Activated CD4-positive, alpha-beta T cell treated with anti-CD3 and anti-CD28 coated beads, Interleukin-2, amount 50 U/mL, for 1 hour (primary cell): ENCODE measurements around the gene LIM2.

Experiments
- DNase-seq: peaks from one replicate; pipeline ENCODE4 v3.0.0-alpha.2; 2020

LIM2 gene

GRCh38 chr19:51394050-51394836 is 6.5 kb upstream of the LIM2 start:
- peak; percentile 75 for DNase-seq

DNA sequence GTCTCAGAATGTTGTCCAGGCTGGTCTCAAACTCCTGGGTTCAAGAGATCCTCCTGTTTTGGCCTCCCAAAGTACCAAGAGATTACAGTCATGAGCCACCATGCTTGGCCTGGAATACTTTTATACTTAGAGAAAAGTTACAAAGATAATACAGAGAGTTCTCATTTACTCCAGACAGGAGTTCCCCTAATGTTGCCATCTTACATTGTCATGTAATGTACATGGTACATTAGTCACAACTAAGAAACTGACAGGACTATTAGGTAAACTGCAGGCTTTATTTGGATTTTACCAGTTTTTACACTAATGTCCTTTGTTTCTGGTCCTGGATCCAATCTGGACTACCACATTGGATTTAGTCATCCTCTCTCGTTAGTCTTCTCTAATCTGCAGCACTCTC is 4.9 kb upstream of the LIM2 start:
- DNase-seq = no peak

GRCh38 chr19:51391073-51391611 is 3.4 kb upstream of the LIM2 start:
- DNase-seq = no peak

DNA sequence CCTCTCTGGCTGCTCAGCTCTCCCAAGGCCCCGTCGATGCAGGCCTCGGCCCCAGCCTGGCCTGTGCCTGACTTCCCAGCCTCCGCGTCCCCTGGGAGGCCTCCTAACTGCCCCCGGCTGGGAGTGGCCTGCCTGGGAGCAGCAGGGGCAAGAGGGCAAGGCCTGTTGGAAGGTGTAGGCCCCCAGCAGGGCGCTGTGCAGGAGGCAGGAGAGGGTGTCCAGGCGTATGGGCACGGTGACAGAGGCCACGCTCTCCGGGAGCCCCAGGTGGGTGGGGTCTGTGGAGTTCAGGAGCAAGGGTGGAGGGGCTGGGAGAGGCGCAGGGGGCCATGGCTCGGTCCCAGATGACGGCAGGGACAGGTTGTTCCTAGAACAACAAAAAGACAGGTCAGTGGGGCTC is 1.4 kb upstream of the LIM2 start:
- no peak for DNase-seq

GRCh38 chr19:51386882-51387520 is 773 bp downstream of the LIM2 start:
- no peak for DNase-seq

DNA sequence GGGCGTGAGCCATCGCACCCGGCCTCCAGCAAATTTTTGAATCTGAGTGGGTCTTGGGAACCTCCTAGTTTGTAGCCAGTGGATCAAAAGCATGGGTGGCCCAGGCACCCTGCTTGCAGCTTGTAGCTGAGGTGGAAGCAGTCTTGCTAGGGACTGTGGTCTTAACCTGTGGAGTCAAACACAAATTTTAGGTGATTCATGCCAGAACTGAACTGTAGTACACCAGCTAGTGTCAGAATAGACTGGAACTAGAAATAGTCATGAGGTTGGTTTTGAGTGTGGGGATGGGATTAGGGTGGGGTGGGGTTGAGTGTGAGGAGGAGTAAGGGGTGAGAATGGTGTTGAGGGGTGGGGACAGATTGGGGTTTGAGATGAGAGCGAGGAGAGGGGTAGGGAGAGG is 5.8 kb downstream of the LIM2 start:
- DNase-seq = no peak

GRCh38 chr19:51380379-51380778 is 7.4 kb downstream of the LIM2 start:
- DNase-seq = no peak

- DNase-seq = no peak
Observed at GRCh38 chr19:51377422-51377821, 10.4 kb downstream of the LIM2 start.

DNA sequence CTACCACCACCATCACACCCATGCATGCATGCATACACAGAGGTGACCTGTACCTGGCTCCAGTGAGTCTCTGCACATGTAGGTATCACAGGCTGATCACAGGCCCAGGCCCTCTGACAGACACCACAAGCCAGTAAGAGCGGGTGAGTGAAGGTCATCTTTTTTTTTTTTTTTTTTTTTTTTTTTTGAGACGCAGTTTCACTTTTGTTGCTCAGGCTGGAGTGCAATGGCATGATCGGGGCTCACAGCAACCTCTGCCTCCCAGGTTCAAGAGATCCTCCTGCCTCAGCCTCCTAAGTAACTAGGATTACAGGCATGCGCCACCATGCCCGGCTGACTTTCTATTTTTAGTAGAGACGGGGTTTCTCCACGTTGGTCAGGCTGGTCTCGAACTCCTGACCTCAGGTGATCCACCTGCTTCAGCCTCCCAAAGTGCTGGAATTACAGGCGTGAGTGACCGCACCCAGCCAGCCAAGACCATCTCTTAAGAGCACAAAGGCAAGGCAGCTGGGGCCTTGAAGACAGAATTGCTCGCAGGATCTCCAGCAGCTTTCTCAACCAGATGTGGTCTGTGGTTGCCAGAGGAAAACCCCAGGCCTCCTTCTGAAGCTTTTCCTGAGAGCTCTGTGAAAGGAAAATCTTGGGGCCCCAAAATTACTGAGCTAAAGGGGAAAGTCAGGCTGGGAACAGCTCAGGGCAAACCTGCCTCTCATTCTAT is 12.1 kb downstream of the LIM2 start:
- no peak for DNase-seq

DNA sequence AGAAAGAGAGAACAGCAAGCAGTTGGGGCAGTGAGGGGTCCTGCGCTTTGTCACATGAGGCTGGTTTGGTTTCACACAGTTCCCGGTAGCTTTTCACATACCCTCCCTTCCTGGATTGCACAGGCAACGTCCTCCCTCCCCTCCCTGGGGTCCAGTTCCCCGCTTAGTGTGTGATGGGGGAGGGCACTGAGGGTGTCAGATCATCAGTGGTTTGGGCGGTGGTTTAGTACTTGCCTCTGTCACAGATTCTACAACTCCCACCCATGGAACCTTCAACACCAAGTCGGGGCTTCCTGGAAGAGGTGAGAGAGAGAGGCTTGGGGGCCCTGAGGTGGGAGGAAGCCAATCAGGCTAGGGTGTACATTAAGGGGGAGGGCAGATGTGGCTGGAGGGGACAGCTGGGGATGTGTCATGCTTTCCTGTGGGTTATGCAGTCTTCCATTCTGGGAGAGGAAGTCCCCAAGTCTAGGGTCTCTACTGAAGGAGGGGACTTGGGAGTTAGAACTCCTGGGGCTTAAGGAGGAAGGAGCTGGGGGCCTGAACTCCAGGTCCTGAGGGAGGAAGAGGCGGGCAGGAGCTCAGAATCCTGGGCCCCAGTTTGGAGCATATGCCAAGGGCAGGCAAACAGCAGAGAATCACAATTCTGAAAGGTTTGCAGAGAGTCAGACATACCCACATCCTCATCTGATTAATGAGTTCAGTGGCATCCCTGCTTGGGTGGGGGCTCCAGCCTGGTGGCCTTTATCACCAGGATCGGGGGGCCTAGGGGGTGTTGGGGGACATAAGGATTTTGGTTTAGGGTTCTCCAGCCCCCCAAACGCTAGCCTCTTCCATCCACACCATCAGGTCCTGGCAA is 14.9 kb downstream of the LIM2 start, which contains the start of gene NKG7:
TSS of gene NKG7 (minus strand) at position 6 of the 856 bp plus-strand sequence. CDS start 119 bp downstream, outside the sequence.
- DNase-seq = peak; percentile 38

GRCh38 chr19:51372021-51372648 is 15.6 kb downstream of the LIM2 start:
- DNase-seq = no peak

GRCh38 chr19:51371186-51371690 is 16.5 kb downstream of the LIM2 start:
- no peak for DNase-seq

GRCh38 chr19:51370230-51370629 is 17.5 kb downstream of the LIM2 start:
- no peak for DNase-seq

GRCh38 chr19:51368366-51369282 is 19.1 kb downstream of the LIM2 start, which contains the start of gene CLDND2:
Gene CLDND2 (minus strand): TSS chr19:51369003. CDS start chr19:51368577, 426 bp downstream.
- DNase-seq = peak; percentile 8

GRCh38 chr19:51367565-51368365 is 20.0 kb downstream of the LIM2 start:
- peak; percentile 93 for DNase-seq

DNA sequence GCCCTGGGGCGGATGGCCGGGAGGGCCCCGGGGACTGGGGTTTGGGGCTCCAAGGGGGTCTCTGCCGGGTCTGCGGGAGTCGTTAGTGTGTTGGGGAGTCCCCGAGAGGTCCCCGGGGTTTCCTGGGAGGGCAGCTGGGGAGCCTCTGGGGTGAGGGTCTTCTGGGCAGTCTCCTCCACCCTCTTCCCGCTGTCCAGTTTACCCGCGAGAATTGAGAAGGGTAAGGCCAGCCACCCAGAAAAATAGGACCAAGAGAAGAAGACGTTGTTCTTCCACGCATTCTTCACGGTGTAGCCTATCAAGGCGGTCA is 20.6 kb downstream of the LIM2 start:
- DNase-seq = no peak

GRCh38 chr19:51366389-51367254 is 21.2 kb downstream of the LIM2 start:
- DNase-seq = peak; percentile 90

DNA sequence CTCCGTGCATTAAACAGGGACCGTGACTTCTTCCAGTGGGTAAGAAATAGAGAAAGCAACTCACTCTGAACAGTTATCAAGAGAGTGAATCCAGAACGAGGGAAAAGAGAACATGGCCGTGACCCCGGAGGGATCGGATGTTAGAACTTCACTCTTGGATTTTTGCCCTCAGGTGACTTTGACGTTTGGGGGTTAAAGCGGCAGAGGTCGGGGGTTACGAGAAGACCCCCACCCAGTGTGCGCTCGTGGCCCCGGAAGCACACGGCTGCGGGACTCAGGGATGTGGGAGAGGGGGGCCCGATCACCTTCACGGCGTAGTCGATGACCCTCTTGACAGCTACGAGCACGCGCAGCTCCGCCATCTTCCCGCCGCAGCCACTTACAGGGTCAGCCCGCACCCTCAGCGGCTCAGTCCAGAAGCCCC is 21.8 kb downstream of the LIM2 start, which contains the start of gene ETFB:
TSS of gene ETFB (minus strand) at position 424 of the 424 bp plus-strand sequence. CDS start at position 362, 62 bp downstream.
- no peak for DNase-seq
